ENCODE data around the gene NXPE1.

GRCh38 chr11:114501901-114502300 is 57.8 kb downstream of the NXPE1 start:
- no peak for TF ChIP-seq POLR2A (IDR thresholded peaks at IDR 0.05)
- TF ChIP-seq CTCF (IDR thresholded peaks at IDR 0.05) = no peak

All from heart left ventricle (tissue), 13 donors.